Heart right ventricle (tissue), 16 donors: ENCODE results near the gene ZNRF1. TPM values are rescaled to one million over a fixed set of nuclear protein-coding genes. Genes with fewer than 3 reads are reported as not detected.

Experiments used
- ATAC-seq, 8 donors: fragments of 200-7000 bp; cut with Tn5 transposase; one replicate each; pipeline ENCODE4 v1.9.1; 2020; ENCODE audit warnings: mild to moderate bottlenecking in 8 of 8, moderate library complexity in 8 of 8, moderate number of reproducible peaks in 1 of 8
- DNase-seq, 2 donors: peaks; one replicate each; pipeline ENCODE4 v3.0.0-alpha.2; 2020
- H3K27ac ChIP-seq, 10 donors: fragments of 200-600 bp; sonication (generic) in 2 of 10; one replicate each; pipeline versions ENCODE4 v1.5.0 to v1.8.0; 2020 to 2022; ENCODE audit warnings: mild to moderate bottlenecking in 3 of 10
- H3K27me3 ChIP-seq, 7 donors: fragments of 200-600 bp; one replicate each; pipeline ENCODE4 v1.8.0; 2021 to 2022; ENCODE audit warnings: mild to moderate bottlenecking in 2 of 7
- H3K36me3 ChIP-seq, 9 donors: fragments of 200-600 bp; sonication (generic) in 1 of 9; one replicate each; pipeline versions ENCODE4 v1.5.0 to v1.8.0; 2020 to 2022; ENCODE audit warnings: mild to moderate bottlenecking in 2 of 9
- H3K4me1 ChIP-seq, 9 donors: fragments of 200-600 bp; sonication (generic) in 1 of 9; one replicate each; pipeline versions ENCODE4 v1.5.0 to v1.8.0; 2020 to 2022; ENCODE audit warnings: mild to moderate bottlenecking in 4 of 9
- H3K4me3 ChIP-seq, 10 donors: fragments of 200-600 bp; sonication (generic) in 2 of 10; one replicate each; pipeline versions ENCODE4 v1.5.0 to v1.8.0; 2020 to 2022; ENCODE audit warnings: mild to moderate bottlenecking in 7 of 10, moderate library complexity in 2 of 10
- H3K9me3 ChIP-seq, 11 donors: fragments of 200-600 bp in 10 of 11; sonication (generic) in 2 of 11; one replicate each; pipeline versions ENCODE4 v1.5.0 to v1.8.0; 2013 to 2022; ENCODE audit warnings: mild to moderate bottlenecking in 2 of 11, control low read depth in 1 of 11, moderate library complexity in 1 of 11
- CTCF ChIP-seq, 9 donors: fragments of 200-600 bp; sonication (generic) in 2 of 9; IDR thresholded peaks; one replicate each; pipeline versions ENCODE4 v1.5.0 to v1.8.0; 2021 to 2022; ENCODE audit warnings: antibody characterized with exemption in 9 of 9, mild to moderate bottlenecking in 5 of 9, moderate library complexity in 1 of 9
- WGBS, 2 donors: extraction: QIAGEN DNeasy Blood & Tissue Kit; methylation state at CpG; one replicate each; pipeline ENCODE4 v1.1.7; 2013; ENCODE audit warnings: inconsistent platforms in 1 of 2; 5-methylcytosine and 5-hydroxymethylcytosine counted together
- intact Hi-C, 10 donors: fragments of 100-400 bp; cut with DNase I; formaldehyde crosslinking; loops; one replicate each; pipeline versions ENCODE4 v1.11.1 to v1.14.2; 2022
- polyA plus RNA-seq, 2 donors: library from polyadenylated mRNA; stranded (reverse); fragments of 200-250 nt; gene quantifications; one replicate each; pipeline ENCODE4 v1.2.3, GENCODE V29; 2013
- total RNA-seq, 10 donors: library from RNA; stranded (reverse); fragmentation: NEBNext Ultra II Directional in 3 of 10; extraction: Animal tissue kit (Norgen Biotek cat#: 25700) in 3 of 10; gene quantifications; one replicate each; pipeline versions ENCODE4 v1.2.1 to v1.2.4, GENCODE V29; 2021 to 2023
- donor health status: Arrhythmogenic right ventricular cardiomyopathy.
- donor health status: ischemic (EF 13 %, LVEDD 7.1; RV severe dilation, severe dysfunction).
- donor health status: healthy with polysubstance abuse.
- donor health status: DM: no; HTN: yes; CAD: no.
- donor health status: DM: no; HTN: no; CAD: no.
- donor health status: ischemic (EF 25% LVEDD 6.9; RV normal size, moderate dysfunction).
- donor health status: ischemic (EF 25% LVEDD 5.7; RV mildly dilated, moderate dysfunction).
- donor health status: healthy.
- donor health status: DM: yes; HTN: yes; CAD: no.
- donor health status: Ischemic cardiomyopathy.
- donor health status: ischemic (EF 35%, LVEDD 5.7; RV mildly dilated, moderate dysfunction).
- donor health status: nonischemic (EF 11% LVEDD 7.7; RV severe dilation, severe dysfunction).
- donor health status: DM: yes; HTN: yes; CAD: no.
- donor health status: PGD.
- donor health status: ischemic (EF 29% LVEDD 5.4; RV normal size, mild dysfunction).
- donor health status: nonischemic (EF 23%, LVEDD 6.1; RV moderate dilation, normal function).

The ZNRF1 gene
- total and polyA plus RNA-seq, 12 donors = 13.1 to 30.8 (median 20.8) TPM

DNA sequence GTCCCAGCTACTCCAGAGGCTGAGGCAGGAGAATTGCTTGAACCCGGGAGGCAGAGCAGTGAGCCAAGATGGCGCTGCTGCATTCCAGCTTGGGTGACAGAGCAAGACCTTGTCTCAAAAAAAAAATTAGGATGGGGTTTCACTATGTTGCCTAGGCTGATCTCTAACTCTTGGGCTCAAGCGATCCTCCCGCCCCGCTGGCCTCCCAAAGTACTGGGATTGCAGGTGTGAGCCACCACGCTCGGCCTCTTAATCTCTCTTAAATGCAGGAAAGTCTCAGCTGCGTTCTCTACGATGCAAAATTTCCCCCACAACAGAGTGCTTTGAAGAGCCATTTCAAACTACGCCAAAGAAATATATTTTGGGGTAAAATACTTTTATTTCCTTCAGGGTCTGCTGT, 8.0 kb upstream of the ZNRF1 start:
- no peak overlapping the region for H3K4me3 ChIP-seq
- no peaks in the 10 kb centered on the region for H3K9me3 ChIP-seq
- TF ChIP-seq CTCF (IDR thresholded peaks at IDR 0.05) = no peak
- H3K4me1 ChIP-seq = peaks cover 0 to 20% (median 6%) of the 10 kb centered on the region in 9 donors
- DNase-seq (no peak), ATAC-seq (no peak)
- no peak overlapping the region for H3K27ac ChIP-seq
- no peaks in the 10 kb centered on the region for H3K27me3 ChIP-seq
- intact Hi-C loops = no loop called here
- WGBS, 2 donors = 95 to 96% methylated on average over 10 of the region's 10 CpGs
- H3K36me3 ChIP-seq = no peaks in the 10 kb centered on the region

GRCh38 chr16:74991268-74991592, 7.6 kb upstream of the ZNRF1 start:
- no peak overlapping the region for H3K4me3 ChIP-seq
- no peaks in the 10 kb centered on the region for H3K27me3 ChIP-seq
- no peak for TF ChIP-seq CTCF (IDR thresholded peaks at IDR 0.05)
- no peak for ATAC-seq
- H3K27ac ChIP-seq = peak overlapping the region in 5 of 10 donors; percentile 31 to 78 (median 70)
- H3K36me3 ChIP-seq = no peaks in the 10 kb centered on the region
- WGBS, 2 donors = 84 to 86% methylated on average over 5 of the region's 5 CpGs
- DNase-seq = no peak
- intact Hi-C loops = no loop called here
- peaks cover 0 to 20% (median 6%) of the 10 kb centered on the region in 9 donors for H3K4me1 ChIP-seq
- H3K9me3 ChIP-seq = no peaks in the 10 kb centered on the region

- Histone ChIP-seq H3K27me3 (no peaks in the 10 kb centered on the region), H3K27ac (peak overlapping the region; percentile 26 to 78 (median 56)), H3K9me3 (no peaks in the 10 kb centered on the region), H3K4me3 (no peak overlapping the region), H3K4me1 (peaks cover 0 to 20% (median 6%) of the 10 kb centered on the region in 9 donors), H3K36me3 (no peaks in the 10 kb centered on the region)
- DNase-seq (no peak), ATAC-seq (peak in 6 of 8 donors; percentile 21 to 69 (median 46))
- intact Hi-C loops = no loop called here
- 48 to 54% methylated on average over 13 of the region's 13 CpGs for WGBS, 2 donors
- no peak for TF ChIP-seq CTCF (IDR thresholded peaks at IDR 0.05)
Observed at GRCh38 chr16:74991593-74992403, 7.0 kb upstream of the ZNRF1 start.

DNA sequence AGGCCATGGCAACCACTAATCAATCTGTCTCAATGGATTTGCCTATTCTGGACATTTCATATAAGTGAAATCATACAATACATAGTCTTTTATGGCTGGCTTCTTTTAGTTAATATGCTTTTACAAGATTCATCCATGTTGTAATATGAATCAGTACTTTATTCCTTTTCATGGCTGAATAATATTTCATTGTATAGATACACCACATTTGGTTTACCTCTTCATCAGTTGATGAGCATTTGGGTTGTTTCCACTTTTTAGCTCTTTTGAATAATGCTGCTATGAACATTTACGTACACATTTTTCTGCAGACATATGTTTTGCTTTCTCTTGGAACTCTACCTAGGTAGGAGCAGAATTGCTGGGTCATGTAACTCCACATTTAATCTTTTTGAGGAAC, 2.8 kb upstream of the ZNRF1 start:
- Histone ChIP-seq H3K9me3 (no peaks in the 10 kb centered on the region), H3K4me1 (peaks cover 0 to 38% (median 18%) of the 10 kb centered on the region in 9 donors), H3K36me3 (no peaks in the 10 kb centered on the region), H3K27me3 (no peaks in the 10 kb centered on the region), H3K27ac (no peak overlapping the region), H3K4me3 (no peak overlapping the region)
- WGBS, 2 donors = 96 to 100% methylated on average over 1 of the region's 1 CpG
- ATAC-seq (no peak), DNase-seq (no peak)
- intact Hi-C loops = no loop called here
- TF ChIP-seq CTCF (IDR thresholded peaks at IDR 0.05) = no peak
